Measurements from ENCODE around the gene TPBG. TPM values are rescaled to one million over a fixed set of nuclear protein-coding genes. Genes with fewer than 3 reads are reported as not detected.

The TPBG gene
- total and polyA plus RNA-seq, 2 experiments from 2014 or later, result 127 to 174 TPM

DNA sequence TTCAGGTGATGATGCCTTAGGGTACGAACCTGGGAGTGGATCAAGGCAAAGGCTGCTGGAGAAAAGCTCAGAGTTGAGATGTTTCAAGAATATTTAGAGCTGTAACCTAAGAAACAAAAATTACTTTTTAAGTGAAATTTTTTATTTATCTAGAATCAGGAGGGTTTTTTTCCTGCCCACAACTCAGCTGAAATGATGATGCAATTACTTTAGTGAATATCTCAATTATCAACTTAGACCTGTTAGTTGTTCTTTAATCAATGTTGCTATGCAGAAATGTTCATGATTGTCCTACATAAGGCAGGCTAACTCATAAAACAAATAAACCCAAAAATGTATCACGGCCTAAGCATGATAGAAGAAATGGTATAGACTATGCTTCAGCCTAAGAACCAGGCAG is 50.3 kb downstream of the TPBG start:
- Histone ChIP-seq H3K36me3 (ENCODE audit: low read depth) (no peaks in the 10 kb centered on the region), H3K27ac (no peak overlapping the region), H3K27me3 (replicated peaks; ENCODE audit: insufficient read depth) (no peaks in the 10 kb centered on the region), H3K4me3 (no peak overlapping the region), H3K9ac (no peak overlapping the region), H3K4me2 (ENCODE audit: unreplicated experiment) (no peak overlapping the region), H4K20me1 (ENCODE audit: insufficient read depth) (no peaks in the 10 kb centered on the region), H3K9me3 (ENCODE audit: low read depth) (no peaks in the 10 kb centered on the region), H3K9me2 (ENCODE audit: insufficient read depth) (peaks cover 13% of the 10 kb centered on the region; the same call in 1 of the 2 replicates), H3K4me1 (ENCODE audit: insufficient read depth) (peaks cover 19% of the 10 kb centered on the region), H2AFZ (no peak overlapping the region), H3F3A (ENCODE audit: insufficient read depth) (peaks cover 15% of the 10 kb centered on the region), H3K79me2 (ENCODE audit: insufficient read depth) (no peaks in the 10 kb centered on the region)
- 96 to 100% methylated on average over 2 of the region's 2 CpGs for WGBS, 2 experiments (ENCODE audit: low coverage in 1 of 2, low lambda C conversion rate in 2 of 2, missing lambda C conversion rate in 2 of 2)
- no peak for TF ChIP-seq EZH2phosphoT487 (IDR thresholded peaks at IDR 0.05; ENCODE audit: insufficient read depth, low read depth)
- TF ChIP-seq EZH2 (IDR thresholded peaks at IDR 0.05; ENCODE audit: insufficient read depth, poor library complexity, severe bottlenecking), result no peak
- in situ Hi-C loops (cut with MboI), result no loop called here
- DNase-seq, result no peak

DNA sequence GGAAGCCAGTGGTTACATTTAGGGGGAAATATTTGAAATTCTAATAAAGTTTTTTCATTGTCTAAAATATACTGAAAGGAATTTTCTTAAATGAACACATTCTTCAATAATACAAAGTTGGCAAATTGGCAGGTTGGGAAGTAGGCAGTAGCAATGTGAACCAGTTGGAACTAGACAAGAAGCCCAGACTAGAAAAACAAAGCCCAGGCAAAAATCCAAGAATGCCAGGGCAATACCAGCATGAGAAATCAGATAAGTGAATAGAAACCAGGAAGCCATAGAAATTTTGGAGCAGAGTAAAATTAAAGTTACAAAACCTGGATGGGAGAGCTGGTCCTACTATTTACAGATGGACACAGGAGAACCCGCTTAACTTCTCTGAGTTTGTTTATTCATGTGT is 52.2 kb downstream of the TPBG start:
- H3K79me2 ChIP-seq (ENCODE audit: insufficient read depth), result no peaks in the 10 kb centered on the region
- H3K9me3 ChIP-seq (ENCODE audit: low read depth), result no peaks in the 10 kb centered on the region
- H4K20me1 ChIP-seq (ENCODE audit: insufficient read depth), result no peaks in the 10 kb centered on the region
- no peak overlapping the region for H3K27ac ChIP-seq
- H3K36me3 ChIP-seq (ENCODE audit: low read depth), result no peaks in the 10 kb centered on the region
- H3K27me3 ChIP-seq (replicated peaks; ENCODE audit: insufficient read depth), result no peaks in the 10 kb centered on the region
- in situ Hi-C loops (cut with MboI), result no loop called here
- no peaks in the 10 kb centered on the region for H3F3A ChIP-seq (ENCODE audit: insufficient read depth)
- no peak overlapping the region for H3K9ac ChIP-seq
- WGBS, 2 experiments (ENCODE audit: low coverage in 1 of 2, low lambda C conversion rate in 2 of 2, missing lambda C conversion rate in 2 of 2), result 91 to 100% methylated on average over 1 of the region's 1 CpG
- TF ChIP-seq EZH2phosphoT487 (IDR thresholded peaks at IDR 0.05; ENCODE audit: insufficient read depth, low read depth) (no peak), EZH2 (IDR thresholded peaks at IDR 0.05; ENCODE audit: insufficient read depth, poor library complexity, severe bottlenecking) (no peak)
- H3K4me3 ChIP-seq, result no peak overlapping the region
- H2AFZ ChIP-seq, result no peak overlapping the region
- DNase-seq, result peak; percentile 12
- no peak overlapping the region for H3K4me2 ChIP-seq (ENCODE audit: unreplicated experiment)
- peaks cover 6% of the 10 kb centered on the region; the same call in 1 of the 2 replicates for H3K4me1 ChIP-seq (ENCODE audit: insufficient read depth)
- peaks cover 13% of the 10 kb centered on the region; the same call in 1 of the 2 replicates for H3K9me2 ChIP-seq (ENCODE audit: insufficient read depth)

DNA sequence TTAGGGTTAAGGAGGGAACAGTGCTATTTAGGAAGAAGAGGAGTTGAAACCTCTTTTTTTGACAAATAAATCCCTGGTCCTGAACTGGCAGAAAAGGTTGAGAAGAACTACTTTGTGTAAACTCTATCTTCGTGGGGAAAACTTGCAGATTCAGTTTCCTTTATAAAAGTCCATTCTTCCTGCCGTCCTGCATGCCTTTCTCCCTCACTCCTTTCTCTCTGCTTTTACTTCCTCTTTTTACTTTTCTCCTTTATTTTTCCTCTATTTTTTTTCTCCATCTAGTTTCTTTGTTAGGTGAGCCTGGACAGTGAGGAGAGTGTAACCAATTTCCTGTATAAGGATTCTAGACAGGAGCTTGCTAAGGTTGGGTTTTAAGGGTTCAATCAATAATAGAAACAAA is 52.7 kb downstream of the TPBG start:
- peaks cover 6% of the 10 kb centered on the region; the same call in 1 of the 2 replicates for H3K4me1 ChIP-seq (ENCODE audit: insufficient read depth)
- H3K27me3 ChIP-seq (replicated peaks; ENCODE audit: insufficient read depth), result no peaks in the 10 kb centered on the region
- in situ Hi-C loops (cut with MboI), result no loop called here
- H3K79me2 ChIP-seq (ENCODE audit: insufficient read depth), result no peaks in the 10 kb centered on the region
- no peak overlapping the region for H3K4me3 ChIP-seq
- no peak overlapping the region for H3K4me2 ChIP-seq (ENCODE audit: unreplicated experiment)
- no peak overlapping the region for H3K9ac ChIP-seq
- 96 to 97% methylated on average over 2 of the region's 2 CpGs for WGBS, 2 experiments (ENCODE audit: low coverage in 1 of 2, low lambda C conversion rate in 2 of 2, missing lambda C conversion rate in 2 of 2)
- H4K20me1 ChIP-seq (ENCODE audit: insufficient read depth), result no peaks in the 10 kb centered on the region
- H3K9me3 ChIP-seq (ENCODE audit: low read depth), result no peaks in the 10 kb centered on the region
- H3F3A ChIP-seq (ENCODE audit: insufficient read depth), result no peaks in the 10 kb centered on the region
- H3K36me3 ChIP-seq (ENCODE audit: low read depth), result no peaks in the 10 kb centered on the region
- H3K27ac ChIP-seq, result no peak overlapping the region
- peaks cover 13% of the 10 kb centered on the region; the same call in 1 of the 2 replicates for H3K9me2 ChIP-seq (ENCODE audit: insufficient read depth)
- no peak for TF ChIP-seq EZH2phosphoT487 (IDR thresholded peaks at IDR 0.05; ENCODE audit: insufficient read depth, low read depth)
- TF ChIP-seq EZH2 (IDR thresholded peaks at IDR 0.05; ENCODE audit: insufficient read depth, poor library complexity, severe bottlenecking), result no peak
- no peak for DNase-seq
- H2AFZ ChIP-seq, result no peak overlapping the region

Other genes with a start within 250 kb of the TPBG start
- gene IBTK, start 116.1 kb upstream of the TPBG start, total RNA-seq (2014; rRNA removed; shearing (Covaris generic)), result 41.9 and 44.5 TPM in 2 replicates
- gene IBTK, start 116.1 kb upstream of the TPBG start, polyA plus RNA-seq (2016; fragmentation: Nextera tagmentation; extraction: Ambion mirVana), result 22.5 and 23.8 TPM in 2 replicates

Data from GM23248 (cell line).